Upper lobe of right lung (tissue), 1 donor: ENCODE results near the gene USP9X. TPM values are rescaled to one million over a fixed set of nuclear protein-coding genes. Genes with fewer than 3 reads are reported as not detected.

Experiments
- ATAC-seq: fragments of 200-7000 bp; cut with Tn5 transposase; one replicate; pipeline ENCODE4 v1.9.1; 2020; ENCODE audit warnings: mild to moderate bottlenecking, moderate library complexity
- DNase-seq: peaks from one replicate; pipeline ENCODE4 v3.0.0-alpha.2; 2020
- H3K27ac ChIP-seq: fragments of 200-600 bp; one replicate; pipeline ENCODE4 v1.8.0; 2022
- H3K27me3 ChIP-seq: fragments of 200-600 bp; one replicate; pipeline ENCODE4 v1.8.0; 2022; ENCODE audit warnings: mild to moderate bottlenecking
- H3K36me3 ChIP-seq: fragments of 200-600 bp; one replicate; pipeline ENCODE4 v1.8.0; 2022
- H3K4me1 ChIP-seq: fragments of 200-600 bp; one replicate; pipeline ENCODE4 v1.8.0; 2022
- H3K4me3 ChIP-seq: fragments of 200-600 bp; one replicate; pipeline ENCODE4 v1.8.0; 2022; ENCODE audit warnings: mild to moderate bottlenecking
- H3K9me3 ChIP-seq: fragments of 200-600 bp; one replicate; pipeline ENCODE4 v1.8.0; 2022
- CTCF ChIP-seq: fragments of 200-600 bp; IDR thresholded peaks from one replicate; pipeline ENCODE4 v1.8.0; 2022; ENCODE audit warnings: antibody characterized with exemption
- intact Hi-C: fragments of 100-400 bp; cut with DNase I; formaldehyde crosslinking; loops from one replicate; pipeline ENCODE4 v1.11.0; 2022
- total RNA-seq: library from RNA; stranded (reverse); fragmentation: NEBNext Ultra II Directional; extraction: Animal tissue kit (Norgen Biotek cat#: 25700); gene quantifications from one replicate; pipeline ENCODE4 v1.2.1, GENCODE V29; 2021
- donor health status: DM: no; HTN: yes; CAD: no; lungs with severe emphysema.

The USP9X gene
- total RNA-seq, 1 donor from 2014 or later: 71.5 TPM

DNA sequence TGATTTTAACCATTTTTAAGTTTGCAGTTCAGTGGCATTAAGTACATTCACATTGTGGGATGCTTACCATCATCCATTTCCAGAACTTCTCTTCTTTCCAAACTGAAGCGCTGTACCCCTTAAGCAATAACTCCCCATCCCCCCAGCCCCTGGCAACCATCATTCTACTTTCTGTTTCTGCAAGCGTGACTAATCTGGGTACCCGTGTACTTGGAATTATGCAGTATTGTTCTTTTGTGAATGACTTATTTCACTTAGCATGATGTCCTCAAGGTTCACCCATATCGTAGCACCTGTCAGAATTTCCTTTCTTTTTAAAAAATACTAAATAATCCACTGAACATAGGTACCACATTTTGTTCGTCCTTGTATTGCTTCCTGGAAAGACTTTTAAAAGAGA lies 32.9 kb downstream of the USP9X start:
- H3K9me3 ChIP-seq: no peaks in the 10 kb centered on the region
- no peaks in the 10 kb centered on the region for H3K36me3 ChIP-seq
- no peak for ATAC-seq
- no peak for DNase-seq
- TF ChIP-seq CTCF: no peak
- no peak overlapping the region for H3K27ac ChIP-seq
- H3K27me3 ChIP-seq: no peaks in the 10 kb centered on the region
- no peak overlapping the region for H3K4me3 ChIP-seq
- peaks cover 24% of the 10 kb centered on the region for H3K4me1 ChIP-seq
- intact Hi-C loops: loop anchor here (10.0 kb wide), 1 partner anchor 243 kb away; no protein-coding TSS in a partner anchor

- no peaks in the 10 kb centered on the region for H3K36me3 ChIP-seq
- no peaks in the 10 kb centered on the region for H3K9me3 ChIP-seq
- intact Hi-C loops: loop anchor here (10.0 kb wide), 1 partner anchor 245 kb away; no protein-coding TSS in a partner anchor
- no peaks in the 10 kb centered on the region for H3K27me3 ChIP-seq
- ATAC-seq (no peak), DNase-seq (no peak)
- H3K27ac ChIP-seq: no peak overlapping the region
- TF ChIP-seq CTCF: no peak
- H3K4me3 ChIP-seq: no peak overlapping the region
- peaks cover 24% of the 10 kb centered on the region for H3K4me1 ChIP-seq
Measured at GRCh38 chrX:41119803-41120202, 34.6 kb downstream of the USP9X start.

GRCh38 chrX:41121766-41122165 lies 36.5 kb downstream of the USP9X start:
- intact Hi-C loops: no loop called here

GRCh38 chrX:41122664-41123257 lies 37.5 kb downstream of the USP9X start:
- Histone ChIP-seq H3K27me3 (no peaks in the 10 kb centered on the region), H3K4me1 (peaks cover 13% of the 10 kb centered on the region), H3K36me3 (no peaks in the 10 kb centered on the region), H3K9me3 (no peaks in the 10 kb centered on the region), H3K27ac (no peak overlapping the region), H3K4me3 (no peak overlapping the region)
- DNase-seq (no peak), ATAC-seq (no peak)
- TF ChIP-seq CTCF: no peak
- intact Hi-C loops: no loop called here

More at GRCh38 chrX:41121766-41122165, 36.5 kb downstream of the USP9X start:
- no peak overlapping the region for H3K4me3 ChIP-seq
- ATAC-seq (no peak), DNase-seq (no peak)
- H3K4me1 ChIP-seq: peaks cover 13% of the 10 kb centered on the region
- no peaks in the 10 kb centered on the region for H3K36me3 ChIP-seq
- TF ChIP-seq CTCF: no peak
- no peak overlapping the region for H3K27ac ChIP-seq
- no peaks in the 10 kb centered on the region for H3K9me3 ChIP-seq
- no peaks in the 10 kb centered on the region for H3K27me3 ChIP-seq

- H3K4me3 ChIP-seq: no peak overlapping the region
- DNase-seq: no peak
- no peak overlapping the region for H3K27ac ChIP-seq
- peak; percentile 65 for ATAC-seq
- peaks cover 3% of the 10 kb centered on the region for H3K4me1 ChIP-seq
- intact Hi-C loops: no loop called here
- H3K27me3 ChIP-seq: no peaks in the 10 kb centered on the region
- H3K36me3 ChIP-seq: peaks cover 23% of the 10 kb centered on the region
- H3K9me3 ChIP-seq: no peaks in the 10 kb centered on the region
- no peak for TF ChIP-seq CTCF
Measured at GRCh38 chrX:41127477-41128192, 42.4 kb downstream of the USP9X start.
